ENCODE data around the gene NARF.
A peak's percentile ranks its signal among the peaks of the same experiment; 100 is the strongest.

The NARF gene

DNA sequence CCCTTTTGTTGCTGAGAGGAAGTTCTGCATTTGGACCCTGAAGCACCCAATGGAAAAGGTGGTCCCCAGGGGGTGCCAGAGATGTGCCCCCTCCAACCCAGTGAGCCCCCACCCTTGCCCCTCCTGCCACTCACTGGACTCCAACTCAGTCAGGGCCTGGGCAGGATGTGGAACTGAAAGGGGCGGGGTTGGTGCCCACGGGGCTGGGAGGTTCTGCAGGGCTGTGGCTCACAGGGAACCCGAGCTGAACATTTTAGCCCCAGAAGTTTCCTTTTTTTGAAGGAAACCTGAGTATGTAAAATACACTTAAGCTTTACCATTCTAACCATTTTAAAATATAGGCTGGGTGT lies 24.4 kb upstream of the NARF start:
- DNase-seq = no peak

DNA sequence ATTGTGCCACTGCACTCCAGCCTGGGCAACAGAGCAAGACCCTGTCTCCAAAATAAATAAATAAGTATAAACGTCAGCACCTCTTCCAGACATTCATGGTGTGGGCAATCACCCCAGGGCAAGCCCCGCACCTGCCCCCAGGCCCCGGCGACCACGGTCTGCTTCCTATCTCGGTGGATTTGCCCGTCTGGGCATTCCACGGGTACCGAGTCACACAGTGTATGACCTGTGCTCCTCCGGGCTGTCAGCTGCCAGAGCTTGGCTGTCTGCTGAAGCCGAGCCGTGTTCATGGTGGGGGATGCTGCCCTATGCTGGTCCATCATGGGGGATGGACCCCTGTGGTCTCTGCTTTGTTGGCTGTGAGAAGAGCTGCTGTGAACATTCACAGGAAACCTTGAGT lies 23.4 kb upstream of the NARF start:
- DNase-seq = no peak

- DNase-seq = no peak
These were observed 22.6 kb upstream of the NARF start for GRCh38 chr17:82435601-82436583.

GRCh38 chr17:82436601-82437324 lies 21.8 kb upstream of the NARF start:
- no peak for DNase-seq

- no peak for DNase-seq
These were observed 21.2 kb upstream of the NARF start for GRCh38 chr17:82437325-82437668.

DNA sequence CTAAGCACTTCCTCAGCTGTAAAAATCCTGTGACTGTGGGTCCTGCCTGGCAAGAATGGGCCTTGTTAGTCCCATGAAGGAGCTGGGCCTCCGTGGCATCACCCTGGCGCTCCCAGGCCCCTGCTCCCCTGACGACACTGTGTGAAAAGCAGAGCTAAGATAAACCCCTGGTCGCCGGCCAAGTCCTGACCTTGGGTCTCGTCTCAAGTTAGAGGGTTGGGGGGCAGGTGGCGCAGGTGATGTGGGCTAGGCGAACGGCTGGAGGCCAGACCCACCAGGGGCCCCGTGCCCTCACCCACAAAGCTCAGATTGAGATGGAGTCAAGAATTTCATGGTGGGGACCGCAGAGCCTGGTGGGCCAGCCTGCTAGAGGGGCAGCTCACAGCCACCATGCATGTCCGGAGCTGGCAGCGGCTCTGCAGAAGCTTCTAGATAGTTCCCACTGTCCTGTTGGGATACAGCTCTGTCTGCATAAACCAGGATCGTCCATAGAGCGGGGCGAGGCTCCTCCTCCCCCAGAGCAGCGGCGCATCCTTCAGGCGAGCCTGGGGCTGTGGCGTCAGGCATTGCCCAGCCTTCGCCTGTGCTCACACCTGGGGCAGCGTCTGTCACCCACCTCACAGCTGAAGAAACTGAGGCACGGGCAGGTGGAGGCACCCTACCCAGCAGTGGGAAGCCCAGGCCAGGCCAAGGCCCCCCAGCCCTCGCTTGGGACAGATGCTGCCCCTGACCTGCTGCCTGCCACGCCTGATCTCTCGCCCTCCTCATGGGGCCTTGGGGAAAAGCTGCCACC lies 19.9 kb upstream of the NARF start:
- DNase-seq = no peak

DNA sequence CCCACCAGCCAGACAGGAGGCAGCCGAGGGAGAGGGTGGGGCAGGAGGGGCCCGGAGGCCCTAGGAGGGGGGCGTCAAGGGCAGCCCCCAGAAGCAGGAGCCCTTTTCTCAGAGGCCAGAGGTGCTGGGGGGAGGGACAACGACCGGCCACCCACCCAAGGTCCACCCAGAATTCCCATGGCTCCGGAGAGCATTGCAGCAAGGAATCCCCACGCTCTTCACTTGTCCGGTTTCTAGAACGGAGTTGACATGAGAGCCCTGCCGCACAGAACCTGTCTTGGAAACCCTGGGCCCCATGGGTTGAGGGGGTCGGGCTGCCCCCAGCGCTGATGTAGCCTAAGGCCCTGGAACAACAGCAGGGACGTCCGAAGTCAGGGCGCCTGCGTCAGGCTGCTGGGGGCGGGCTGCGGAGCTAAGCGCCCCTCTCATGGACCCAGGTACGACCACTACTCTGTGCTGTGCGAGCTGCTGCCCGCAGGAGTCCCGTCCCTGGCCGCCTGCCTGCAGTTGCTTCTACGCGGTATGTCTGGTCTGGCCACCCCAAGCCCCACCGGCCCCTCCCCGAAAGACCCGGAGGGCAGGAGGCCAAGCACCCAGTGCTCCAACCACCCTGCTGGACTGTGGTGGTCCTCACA lies 19.2 kb upstream of the NARF start:
- no peak for DNase-seq

- DNase-seq = no peak
These were observed 18.6 kb upstream of the NARF start for GRCh38 chr17:82439829-82440365.

GRCh38 chr17:82440469-82440981 lies 18.0 kb upstream of the NARF start:
- DNase-seq = no peak

DNA sequence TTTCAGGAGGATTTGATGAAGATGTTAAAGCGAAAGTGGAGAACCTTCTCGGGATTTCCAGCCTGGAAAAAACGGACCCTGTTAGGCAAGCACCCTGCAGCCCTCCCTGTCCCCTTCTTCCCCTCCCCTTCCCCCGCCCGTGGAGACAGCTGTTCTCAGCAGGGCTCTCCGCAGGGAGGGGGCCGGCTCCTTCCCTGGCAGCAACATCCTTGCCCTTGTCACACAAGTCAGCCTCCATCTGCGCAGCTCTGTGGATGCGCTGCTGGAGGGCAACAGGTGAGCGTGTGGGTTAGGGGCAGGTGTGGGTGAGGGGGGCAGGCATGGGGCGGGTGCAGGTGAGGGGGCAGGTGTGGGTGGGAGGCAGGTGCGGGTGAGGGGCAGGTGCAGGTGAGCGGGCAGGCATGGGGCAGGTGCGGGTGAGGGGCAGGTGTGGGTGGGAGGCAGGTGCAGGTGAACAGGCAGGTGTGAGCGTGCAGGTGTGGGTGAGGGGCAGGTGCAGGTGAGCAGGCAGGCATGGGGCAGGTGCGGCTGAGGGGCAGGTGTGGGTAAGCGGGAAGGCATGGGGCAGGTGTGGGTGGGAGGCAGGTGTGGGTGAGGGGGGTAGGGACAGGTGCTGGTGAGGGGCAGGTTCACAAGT lies 17.4 kb upstream of the NARF start:
- DNase-seq = no peak

DNA sequence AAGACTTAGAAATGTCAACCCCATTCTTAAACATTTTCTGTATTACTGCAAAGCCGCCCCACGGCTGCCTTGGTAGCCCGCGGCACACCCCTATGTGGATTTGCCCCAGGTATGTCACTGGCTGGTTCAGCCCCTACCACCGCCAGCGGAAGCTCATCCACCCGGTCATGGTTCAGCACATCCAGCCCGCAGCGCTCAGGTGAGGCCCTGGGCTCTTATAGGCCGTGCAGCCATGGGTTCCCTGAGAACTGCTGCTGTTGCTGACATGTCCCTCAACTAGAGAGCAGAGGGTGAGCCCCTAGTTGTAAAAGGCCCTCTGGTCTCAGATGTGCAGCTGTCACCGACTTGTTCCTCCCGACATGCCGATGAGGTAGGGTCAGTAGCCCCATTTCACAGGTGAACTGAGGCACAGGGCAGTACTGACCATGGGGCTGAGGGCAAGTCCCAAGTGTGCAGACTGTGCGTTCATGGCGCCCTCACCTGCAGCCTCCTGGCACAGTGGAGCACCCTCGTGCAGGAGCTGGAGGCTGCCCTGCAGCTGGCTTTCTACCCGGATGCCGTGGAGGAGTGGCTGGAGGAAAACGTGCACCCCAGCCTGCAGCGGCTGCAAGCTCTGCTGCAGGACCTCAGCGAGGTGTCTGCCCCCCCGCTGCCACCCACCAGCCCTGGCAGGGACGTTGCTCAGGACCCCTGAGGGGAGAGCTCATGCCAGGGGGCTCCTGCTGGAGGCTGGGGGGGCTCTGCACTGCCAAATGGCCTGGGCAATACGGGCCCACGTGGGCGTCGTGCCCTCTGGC lies 16.7 kb upstream of the NARF start:
- no peak for DNase-seq

GRCh38 chr17:82442643-82443464 lies 15.7 kb upstream of the NARF start:
- DNase-seq = no peak

GRCh38 chr17:82443465-82444283 lies 14.9 kb upstream of the NARF start:
- no peak for DNase-seq

DNA sequence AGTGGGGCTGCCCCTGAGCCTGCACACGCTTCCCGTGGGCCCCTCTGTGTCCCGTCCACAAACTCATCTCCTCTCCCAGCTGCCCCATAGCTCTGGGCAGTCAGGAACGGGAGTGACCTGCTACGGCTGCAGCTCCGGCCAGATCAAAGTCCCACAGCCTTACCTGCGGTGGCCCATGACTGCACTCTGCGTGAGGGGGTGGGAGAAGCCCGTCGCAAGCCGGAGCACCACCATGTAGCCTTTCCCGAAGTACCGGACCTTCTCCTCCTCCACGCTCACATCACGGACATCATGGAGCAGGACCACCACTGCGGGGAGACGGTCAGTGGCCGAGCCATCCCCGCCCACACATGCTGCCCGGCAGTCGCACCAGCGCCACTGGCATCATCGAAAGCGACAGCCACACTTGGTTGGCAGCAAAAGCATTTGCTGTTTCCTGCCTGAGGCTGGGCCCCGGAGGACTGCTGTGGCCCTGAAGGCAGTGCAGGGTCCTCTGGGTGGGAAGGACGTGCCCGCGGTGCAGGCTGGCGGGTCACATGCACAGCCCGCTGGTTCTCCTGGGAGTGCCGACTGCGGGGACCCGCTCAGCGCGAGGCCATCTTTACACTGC lies 14.2 kb upstream of the NARF start:
- DNase-seq = no peak

DNA sequence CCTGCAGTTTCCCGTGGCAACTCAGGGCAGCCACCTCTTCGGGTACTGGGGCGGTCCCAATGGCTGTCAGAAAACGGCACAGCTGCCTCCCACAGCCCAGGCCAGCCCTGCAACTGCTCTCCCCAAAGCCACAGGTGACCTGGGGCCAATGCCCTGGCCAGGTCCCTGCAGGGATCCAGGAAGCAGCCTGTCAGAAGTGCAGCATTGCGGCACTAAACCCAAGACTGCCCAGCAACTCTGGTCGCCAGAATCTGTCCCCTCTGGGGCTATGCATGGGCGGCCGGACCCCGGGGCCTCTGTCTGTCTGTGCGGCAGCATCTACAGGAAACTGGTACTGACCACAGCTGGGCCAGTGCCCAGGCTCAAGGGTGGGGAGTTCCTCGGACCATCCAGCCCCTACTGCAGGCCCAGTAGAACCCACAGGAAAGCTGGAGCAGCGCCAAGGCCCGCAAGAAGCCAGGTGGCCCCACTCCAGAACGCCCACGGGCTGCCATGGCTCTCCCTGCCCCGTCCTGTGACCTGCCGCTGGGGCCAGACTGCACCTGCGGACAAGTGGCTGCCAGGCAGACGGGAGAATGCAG lies 13.5 kb upstream of the NARF start:
- peak; percentile 31 for DNase-seq

- no peak for DNase-seq
These were observed 13.0 kb upstream of the NARF start for GRCh38 chr17:82445542-82445941.

GRCh38 chr17:82446124-82446523 lies 12.4 kb upstream of the NARF start:
- DNase-seq = no peak

DNA sequence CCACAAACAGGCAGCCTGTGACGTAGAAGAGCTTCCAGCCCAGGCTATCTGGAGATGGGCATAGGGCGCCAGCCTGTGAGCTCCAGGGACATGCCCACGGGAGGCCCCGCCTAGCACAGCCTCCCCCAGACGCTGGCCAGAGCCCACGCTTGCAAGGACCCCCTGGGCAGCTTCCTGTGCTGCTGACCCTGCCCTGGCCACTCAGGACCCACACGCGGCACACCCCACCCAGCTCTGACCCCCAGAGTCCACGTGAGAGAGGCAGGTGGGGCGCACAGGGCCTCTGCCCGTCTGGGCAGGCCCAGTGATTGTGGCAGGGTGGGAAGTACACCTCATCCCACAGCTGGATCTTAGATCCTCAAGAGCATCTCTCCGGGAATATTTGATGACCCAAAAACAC lies 11.9 kb upstream of the NARF start:
- no peak for DNase-seq

Data from midbrain (tissue), 1 donor.